ENCODE data around the gene PARD6A. TPM values are rescaled to one million over a fixed set of nuclear protein-coding genes. Genes with fewer than 3 reads are reported as not detected.

Gene PARD6A
- total RNA-seq, 1 experiment from 2014 or later: 5.6 TPM

DNA sequence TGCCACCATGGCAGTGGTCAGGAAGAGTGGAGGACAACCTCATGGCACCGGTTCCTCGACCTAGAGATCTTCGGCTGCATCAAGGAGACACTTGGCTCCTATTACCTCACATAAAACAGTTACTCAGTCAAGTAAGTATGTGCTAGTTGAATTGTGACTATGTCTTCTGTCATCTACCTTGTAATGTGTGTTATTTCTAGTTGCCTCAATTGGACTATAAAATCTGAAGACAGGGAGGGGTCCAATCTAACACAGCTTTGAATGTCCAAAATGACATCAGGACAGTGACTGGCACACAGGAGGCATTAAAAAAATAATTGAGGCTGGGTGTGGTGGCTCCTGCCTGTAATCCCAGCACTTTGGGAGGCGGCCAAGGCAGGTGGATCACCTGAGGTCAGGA, 23.0 kb downstream of the PARD6A start:
- Histone ChIP-seq H2AFZ (ENCODE audit: low read depth, low read length, poor library complexity, severe bottlenecking) (no peak overlapping the region), H3K27me3 (ENCODE audit: insufficient read depth, low read length) (no peaks in the 10 kb centered on the region), H3K9ac (ENCODE audit: low read length) (no peak overlapping the region), H3K4me3 (replicated peaks in 1 of 2; ENCODE audit: low read depth in 1 of 2, low read length in 2 of 2) (no peak overlapping the region), H3K27ac (ENCODE audit: low read depth, low read length) (no peak overlapping the region), H3K79me2 (ENCODE audit: insufficient read depth, low read length) (no peaks in the 10 kb centered on the region), H3K36me3 (ENCODE audit: control insufficient read depth in 1 of 2, insufficient read depth in 2 of 2, low read length in 2 of 2) (peaks cover 4 to 11% of the 10 kb centered on the region in 2 experiments; a peak in 3 of 4 replicates), H3K4me2 (ENCODE audit: low read length) (no peak overlapping the region), H3K9me2 (ENCODE audit: insufficient read depth) (no peaks in the 10 kb centered on the region), H3K9me3 (ENCODE audit: control insufficient read depth in 1 of 2, insufficient read depth in 1 of 2, low read depth in 1 of 2, low read length in 2 of 2) (no peaks in the 10 kb centered on the region), H4K20me1 (ENCODE audit: insufficient read depth) (no peaks in the 10 kb centered on the region), H3K4me1 (ENCODE audit: control insufficient read depth in 1 of 2, insufficient read depth in 2 of 2, low read length in 2 of 2) (no peaks in the 10 kb centered on the region)
- ChIA-PET POLR2A (no interaction called here), CTCF (interaction anchor here (0.9 kb wide), 1 partner anchor 11 kb away, joined by 3 read pairs; no protein-coding TSS in a partner anchor), RAD21 (ENCODE audit: low non-redundant PET in 1 of 2, low total read pairs in 2 of 2, uncharacterized antibody in 2 of 2, unreplicated experiment in 2 of 2) (no interaction called here)
- DNase-seq (ENCODE audit: low read depth, low spot score) (no peak), ATAC-seq (no peak)
- TF ChIP-seq RAD21 (IDR thresholded peaks at IDR 0.05; ENCODE audit: low read depth) (no peak), SP1 (IDR thresholded peaks at IDR 0.05; ENCODE audit: low read depth) (no peak), POLR2AphosphoS5 (IDR thresholded peaks at IDR 0.05; ENCODE audit: low read depth, low read length) (no peak), EGR1 (IDR thresholded peaks at IDR 0.05; ENCODE audit: low read depth) (no peak)
- TF ChIP-seq, protein P1, sequence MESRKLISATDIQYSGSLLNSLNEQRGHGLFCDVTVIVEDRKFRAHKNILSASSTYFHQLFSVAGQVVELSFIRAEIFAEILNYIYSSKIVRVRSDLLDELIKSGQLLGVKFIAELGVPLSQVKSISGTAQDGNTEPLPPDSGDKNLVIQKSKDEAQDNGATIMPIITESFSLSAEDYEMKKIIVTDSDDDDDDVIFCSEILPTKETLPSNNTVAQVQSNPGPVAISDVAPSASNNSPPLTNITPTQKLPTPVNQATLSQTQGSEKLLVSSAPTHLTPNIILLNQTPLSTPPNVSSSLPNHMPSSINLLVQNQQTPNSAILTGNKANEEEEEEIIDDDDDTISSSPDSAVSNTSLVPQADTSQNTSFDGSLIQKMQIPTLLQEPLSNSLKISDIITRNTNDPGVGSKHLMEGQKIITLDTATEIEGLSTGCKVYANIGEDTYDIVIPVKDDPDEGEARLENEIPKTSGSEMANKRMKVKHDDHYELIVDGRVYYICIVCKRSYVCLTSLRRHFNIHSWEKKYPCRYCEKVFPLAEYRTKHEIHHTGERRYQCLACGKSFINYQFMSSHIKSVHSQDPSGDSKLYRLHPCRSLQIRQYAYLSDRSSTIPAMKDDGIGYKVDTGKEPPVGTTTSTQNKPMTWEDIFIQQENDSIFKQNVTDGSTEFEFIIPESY (IDR thresholded peaks at IDR 0.05; ENCODE audit: extremely low read depth, insufficient replicate concordance, low read length): no peak
- BruUV-seq (replicated peaks): TSS peak; percentile 16
- intact Hi-C loops (cut with micrococcal nuclease): no loop called here

DNA sequence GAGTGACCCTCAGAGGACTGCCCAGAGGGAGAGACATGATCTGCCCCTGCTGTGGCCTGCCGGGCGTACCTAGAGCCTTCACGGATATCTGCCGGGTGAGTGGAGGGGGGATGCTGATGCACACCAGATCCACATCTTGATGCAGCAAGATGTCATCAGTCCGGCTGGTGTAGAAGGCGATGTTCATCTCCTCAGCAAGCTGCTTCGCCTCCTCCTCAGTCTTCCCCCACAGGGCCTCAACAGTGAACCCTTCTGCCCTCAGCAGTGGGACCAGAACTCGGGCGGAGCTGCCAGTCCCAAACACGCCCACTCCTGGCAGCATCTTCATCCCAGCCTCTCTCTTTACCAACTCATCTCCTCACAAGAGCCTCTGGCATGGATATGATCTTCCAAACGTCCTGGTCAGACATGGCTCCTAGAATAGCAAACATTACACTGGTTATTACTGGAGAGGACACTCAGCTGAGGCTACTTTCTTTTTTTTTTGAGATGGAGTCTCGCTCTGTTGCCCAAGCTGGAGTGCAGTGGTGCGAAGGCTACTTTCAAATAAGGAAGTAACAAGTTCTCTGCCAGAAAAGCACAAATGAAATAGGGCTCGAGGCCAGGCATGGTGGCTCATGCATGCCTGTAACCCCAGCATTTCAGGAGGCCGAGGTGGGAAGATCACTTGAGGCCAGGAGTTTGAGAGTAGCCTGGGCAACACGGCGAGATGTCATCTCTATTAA, 24.8 kb downstream of the PARD6A start:
- peaks cover 4 to 11% of the 10 kb centered on the region in 2 experiments; a peak in 2 of 4 replicates for H3K36me3 ChIP-seq (ENCODE audit: control insufficient read depth in 1 of 2, insufficient read depth in 2 of 2, low read length in 2 of 2)
- H3K4me2 ChIP-seq (ENCODE audit: low read length): no peak overlapping the region
- ChIA-PET RAD21 (ENCODE audit: low non-redundant PET in 1 of 2, low total read pairs in 2 of 2, uncharacterized antibody in 2 of 2, unreplicated experiment in 2 of 2) (no interaction called here), POLR2A (no interaction called here), CTCF (no interaction called here)
- no peaks in the 10 kb centered on the region for H3K9me3 ChIP-seq (ENCODE audit: control insufficient read depth in 1 of 2, insufficient read depth in 1 of 2, low read depth in 1 of 2, low read length in 2 of 2)
- no peaks in the 10 kb centered on the region for H3K9me2 ChIP-seq (ENCODE audit: insufficient read depth)
- H3K4me1 ChIP-seq (ENCODE audit: control insufficient read depth in 1 of 2, insufficient read depth in 2 of 2, low read length in 2 of 2): no peaks in the 10 kb centered on the region
- H3K9ac ChIP-seq (ENCODE audit: low read length): no peak overlapping the region
- DNase-seq (ENCODE audit: low read depth, low spot score) (no peak), ATAC-seq (no peak)
- H3K27ac ChIP-seq (ENCODE audit: low read depth, low read length): no peak overlapping the region
- intact Hi-C loops (cut with micrococcal nuclease): no loop called here
- H3K79me2 ChIP-seq (ENCODE audit: insufficient read depth, low read length): no peaks in the 10 kb centered on the region
- no peaks in the 10 kb centered on the region for H3K27me3 ChIP-seq (ENCODE audit: insufficient read depth, low read length)
- no peaks in the 10 kb centered on the region for H4K20me1 ChIP-seq (ENCODE audit: insufficient read depth)
- no TSS peak for BruUV-seq (replicated peaks)
- H2AFZ ChIP-seq (ENCODE audit: low read depth, low read length, poor library complexity, severe bottlenecking): no peak overlapping the region
- no peak overlapping the region for H3K4me3 ChIP-seq (replicated peaks in 1 of 2; ENCODE audit: low read depth in 1 of 2, low read length in 2 of 2)
- TF ChIP-seq POLR2A (IDR thresholded peaks at IDR 0.05; ENCODE audit: borderline replicate concordance, extremely low read depth, insufficient read depth, insufficient read length) (no peak), RAD21 (IDR thresholded peaks at IDR 0.05; ENCODE audit: low read depth) (no peak), EZH2phosphoT487 (IDR thresholded peaks at IDR 0.05; ENCODE audit: borderline replicate concordance) (no peak), CBX3 (IDR thresholded peaks at IDR 0.05; ENCODE audit: low read depth) (no peak), JUND (IDR thresholded peaks at IDR 0.05) (no peak), ELF1 (IDR thresholded peaks at IDR 0.05; ENCODE audit: borderline replicate concordance, low read depth) (no peak)
- TF ChIP-seq, protein P2, sequence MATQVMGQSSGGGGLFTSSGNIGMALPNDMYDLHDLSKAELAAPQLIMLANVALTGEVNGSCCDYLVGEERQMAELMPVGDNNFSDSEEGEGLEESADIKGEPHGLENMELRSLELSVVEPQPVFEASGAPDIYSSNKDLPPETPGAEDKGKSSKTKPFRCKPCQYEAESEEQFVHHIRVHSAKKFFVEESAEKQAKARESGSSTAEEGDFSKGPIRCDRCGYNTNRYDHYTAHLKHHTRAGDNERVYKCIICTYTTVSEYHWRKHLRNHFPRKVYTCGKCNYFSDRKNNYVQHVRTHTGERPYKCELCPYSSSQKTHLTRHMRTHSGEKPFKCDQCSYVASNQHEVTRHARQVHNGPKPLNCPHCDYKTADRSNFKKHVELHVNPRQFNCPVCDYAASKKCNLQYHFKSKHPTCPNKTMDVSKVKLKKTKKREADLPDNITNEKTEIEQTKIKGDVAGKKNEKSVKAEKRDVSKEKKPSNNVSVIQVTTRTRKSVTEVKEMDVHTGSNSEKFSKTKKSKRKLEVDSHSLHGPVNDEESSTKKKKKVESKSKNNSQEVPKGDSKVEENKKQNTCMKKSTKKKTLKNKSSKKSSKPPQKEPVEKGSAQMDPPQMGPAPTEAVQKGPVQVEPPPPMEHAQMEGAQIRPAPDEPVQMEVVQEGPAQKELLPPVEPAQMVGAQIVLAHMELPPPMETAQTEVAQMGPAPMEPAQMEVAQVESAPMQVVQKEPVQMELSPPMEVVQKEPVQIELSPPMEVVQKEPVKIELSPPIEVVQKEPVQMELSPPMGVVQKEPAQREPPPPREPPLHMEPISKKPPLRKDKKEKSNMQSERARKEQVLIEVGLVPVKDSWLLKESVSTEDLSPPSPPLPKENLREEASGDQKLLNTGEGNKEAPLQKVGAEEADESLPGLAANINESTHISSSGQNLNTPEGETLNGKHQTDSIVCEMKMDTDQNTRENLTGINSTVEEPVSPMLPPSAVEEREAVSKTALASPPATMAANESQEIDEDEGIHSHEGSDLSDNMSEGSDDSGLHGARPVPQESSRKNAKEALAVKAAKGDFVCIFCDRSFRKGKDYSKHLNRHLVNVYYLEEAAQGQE (IDR thresholded peaks at IDR 0.05; ENCODE audit: low read depth): no peak
- TF ChIP-seq, protein P3, sequence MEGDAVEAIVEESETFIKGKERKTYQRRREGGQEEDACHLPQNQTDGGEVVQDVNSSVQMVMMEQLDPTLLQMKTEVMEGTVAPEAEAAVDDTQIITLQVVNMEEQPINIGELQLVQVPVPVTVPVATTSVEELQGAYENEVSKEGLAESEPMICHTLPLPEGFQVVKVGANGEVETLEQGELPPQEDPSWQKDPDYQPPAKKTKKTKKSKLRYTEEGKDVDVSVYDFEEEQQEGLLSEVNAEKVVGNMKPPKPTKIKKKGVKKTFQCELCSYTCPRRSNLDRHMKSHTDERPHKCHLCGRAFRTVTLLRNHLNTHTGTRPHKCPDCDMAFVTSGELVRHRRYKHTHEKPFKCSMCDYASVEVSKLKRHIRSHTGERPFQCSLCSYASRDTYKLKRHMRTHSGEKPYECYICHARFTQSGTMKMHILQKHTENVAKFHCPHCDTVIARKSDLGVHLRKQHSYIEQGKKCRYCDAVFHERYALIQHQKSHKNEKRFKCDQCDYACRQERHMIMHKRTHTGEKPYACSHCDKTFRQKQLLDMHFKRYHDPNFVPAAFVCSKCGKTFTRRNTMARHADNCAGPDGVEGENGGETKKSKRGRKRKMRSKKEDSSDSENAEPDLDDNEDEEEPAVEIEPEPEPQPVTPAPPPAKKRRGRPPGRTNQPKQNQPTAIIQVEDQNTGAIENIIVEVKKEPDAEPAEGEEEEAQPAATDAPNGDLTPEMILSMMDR (IDR thresholded peaks at IDR 0.05 in 2 of 3, conservative IDR thresholded peaks at IDR 0.05 in 1 of 3; ENCODE audit: borderline replicate concordance in 1 of 3, insufficient read depth in 1 of 3, low read depth in 2 of 3, low read length in 2 of 3): no peak

Measured in HCT116 (cell line).